Measurements from ENCODE around the gene EIF4G3.
A peak's percentile ranks its signal among the peaks of the same experiment; 100 is the strongest.

The EIF4G3 gene

DNA sequence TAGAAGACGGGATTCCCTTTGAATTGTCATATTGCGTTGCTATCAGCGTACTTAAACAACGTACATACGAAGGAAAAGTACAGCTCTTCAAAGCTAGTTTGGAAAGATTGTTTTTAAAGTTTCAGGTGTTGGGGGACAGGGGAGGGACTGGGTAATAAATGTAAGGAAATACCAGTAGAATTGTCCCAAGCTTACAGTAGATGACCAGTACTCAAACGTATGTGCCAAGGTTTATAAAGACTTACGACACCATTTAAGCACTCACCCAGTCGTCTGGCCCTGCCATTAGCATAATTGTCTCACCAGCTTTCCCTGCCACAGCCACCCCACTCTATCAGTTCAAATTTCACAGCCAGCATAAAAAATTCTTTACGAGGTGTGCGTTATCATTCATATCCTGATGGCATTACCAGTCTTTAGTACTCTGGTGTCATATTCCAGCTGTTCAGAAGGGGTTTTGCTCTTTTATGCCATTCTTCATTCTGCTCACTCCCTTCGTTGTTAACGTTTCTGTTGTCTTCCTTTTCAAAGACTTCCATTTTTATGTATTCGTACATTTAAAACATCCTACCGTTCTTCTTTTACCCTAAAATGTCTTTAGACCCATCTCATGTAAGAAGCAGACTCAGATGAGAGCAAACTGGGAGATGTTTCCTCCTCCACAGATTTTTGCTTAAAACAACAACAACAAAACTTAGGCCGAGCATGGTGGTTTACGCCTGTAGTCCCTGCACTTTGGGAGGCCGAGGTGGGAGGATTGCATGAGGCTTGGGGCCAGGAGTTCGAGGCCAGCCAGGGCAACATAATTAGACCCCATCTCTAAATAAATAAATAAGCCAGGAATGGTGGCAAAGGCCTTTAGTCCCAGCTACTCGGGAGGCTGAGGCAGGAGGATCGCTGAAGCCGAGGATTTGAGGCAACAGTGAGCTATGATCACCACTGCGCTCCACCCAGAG lies 388.6 kb downstream of the EIF4G3 start:
- no peak for DNase-seq

DNA sequence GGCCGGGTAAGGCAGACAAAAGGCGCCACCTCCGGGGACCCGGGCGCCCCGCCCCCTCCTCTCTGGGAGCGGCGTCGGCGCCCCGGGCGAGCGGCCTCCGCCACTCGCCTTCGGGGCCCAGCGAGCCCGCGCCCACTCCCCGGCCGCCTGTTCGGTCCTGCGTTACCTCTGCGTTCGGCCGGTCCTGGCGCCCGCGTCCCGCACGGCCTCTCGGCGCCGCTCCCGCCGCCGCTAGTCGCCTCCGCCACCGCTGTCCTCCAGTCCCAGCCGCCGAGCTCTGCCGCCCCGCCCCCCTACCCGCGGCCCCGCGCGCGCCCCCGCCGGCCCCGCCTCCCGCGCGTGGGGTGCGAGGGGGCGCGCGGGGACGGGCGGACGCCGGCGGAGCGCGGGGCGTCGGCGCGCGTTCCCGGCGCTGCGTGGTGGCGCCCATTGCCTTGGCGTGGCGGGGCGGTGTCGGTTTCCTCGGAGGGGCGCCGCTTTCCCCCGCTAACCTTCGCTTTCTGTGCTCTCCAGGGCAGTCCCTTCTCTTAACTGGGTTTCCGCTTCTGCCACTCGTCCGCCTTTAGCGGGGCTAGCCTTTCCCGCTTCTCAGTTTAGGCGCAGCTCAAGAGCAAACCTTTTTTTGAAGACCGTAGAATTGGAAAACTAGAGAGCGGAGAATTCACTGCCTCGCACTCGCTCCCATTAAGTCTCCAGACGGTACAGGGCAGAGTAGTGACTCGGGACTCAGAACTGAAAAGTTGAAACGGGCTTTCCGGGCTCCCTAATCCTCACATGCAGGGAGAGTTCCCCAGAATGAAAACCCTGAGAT lies 389.5 kb downstream of the EIF4G3 start, which contains the start of gene HP1BP3:
HP1BP3 (minus strand) TSS at position 279 of the 811 bp plus-strand sequence. CDS start 6,867 bp downstream, outside the sequence.
- DNase-seq, result peak; percentile 55

DNA sequence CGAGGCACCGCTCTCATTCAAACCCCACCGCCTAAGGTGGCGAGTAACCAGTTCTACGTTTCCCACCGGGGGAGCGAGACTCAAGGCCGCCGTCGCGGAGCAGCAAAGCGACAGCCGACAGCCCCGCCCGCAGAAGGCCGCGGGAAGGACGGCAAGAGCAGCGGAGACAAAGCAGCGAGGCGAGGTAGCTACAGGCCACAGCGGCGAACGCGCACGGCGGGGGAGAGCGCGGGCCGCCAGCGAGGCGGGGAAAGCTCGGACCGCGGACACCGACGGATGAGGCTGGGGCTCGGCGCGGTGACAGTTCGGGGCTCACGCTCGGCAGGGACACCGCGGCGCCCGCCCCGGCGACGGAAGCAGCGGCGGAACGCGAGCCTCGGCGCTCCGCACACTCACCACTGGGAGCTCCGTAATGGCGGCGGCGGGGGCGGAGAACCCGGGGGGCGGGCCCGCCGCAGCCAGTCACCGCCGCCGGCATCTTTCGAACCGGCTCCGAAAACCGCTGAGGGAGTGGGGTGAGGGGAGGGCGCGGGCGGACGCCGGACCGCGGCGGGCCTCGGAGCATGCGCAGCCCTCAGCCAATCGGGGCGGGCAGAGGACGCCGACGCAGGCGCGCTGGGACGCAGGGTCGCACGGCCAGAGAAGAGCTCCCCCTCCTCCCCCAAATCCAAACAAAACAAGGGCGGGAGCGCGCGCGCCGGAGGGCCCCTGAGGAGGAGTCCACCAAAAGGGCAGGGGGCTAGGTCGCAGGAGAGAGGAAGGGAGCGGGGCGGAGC lies 390.3 kb downstream of the EIF4G3 start:
- DNase-seq, result peak; percentile 94

DNA sequence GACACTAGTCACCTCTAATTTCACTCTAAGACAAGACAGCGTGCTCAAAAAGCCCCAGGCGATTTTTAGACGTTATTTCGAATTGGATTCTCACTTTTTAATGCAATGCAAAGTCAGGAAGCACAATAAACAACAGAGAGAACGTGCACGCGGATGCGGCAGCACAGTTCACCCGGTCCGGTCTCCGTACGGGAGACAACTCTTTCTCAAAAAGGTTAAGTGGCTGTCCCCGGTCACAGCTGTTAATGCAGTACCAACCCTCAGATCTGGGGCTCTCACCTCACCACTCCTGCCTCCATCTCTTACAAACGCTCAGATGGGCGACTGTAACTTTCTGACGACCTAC lies 390.8 kb downstream of the EIF4G3 start:
- DNase-seq, result no peak

DNA sequence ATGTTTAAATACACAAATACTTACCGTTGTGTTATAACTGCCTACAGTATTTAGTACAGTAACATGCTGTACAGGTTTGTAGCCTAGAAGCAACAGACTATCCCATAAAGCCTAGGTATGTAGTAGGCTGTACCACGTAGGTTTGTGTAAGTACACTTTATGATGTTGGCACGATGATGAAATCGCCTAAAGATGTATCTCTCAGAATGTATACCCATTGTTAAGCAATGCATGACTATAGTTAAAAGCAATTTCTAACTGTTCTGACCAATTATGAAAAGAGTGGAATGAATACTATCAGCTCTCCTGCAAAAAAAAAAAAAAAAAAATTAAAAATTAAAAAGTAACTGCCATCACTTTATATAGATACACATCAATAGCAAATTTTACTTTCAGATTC lies 401.0 kb downstream of the EIF4G3 start:
- DNase-seq, result no peak

DNA sequence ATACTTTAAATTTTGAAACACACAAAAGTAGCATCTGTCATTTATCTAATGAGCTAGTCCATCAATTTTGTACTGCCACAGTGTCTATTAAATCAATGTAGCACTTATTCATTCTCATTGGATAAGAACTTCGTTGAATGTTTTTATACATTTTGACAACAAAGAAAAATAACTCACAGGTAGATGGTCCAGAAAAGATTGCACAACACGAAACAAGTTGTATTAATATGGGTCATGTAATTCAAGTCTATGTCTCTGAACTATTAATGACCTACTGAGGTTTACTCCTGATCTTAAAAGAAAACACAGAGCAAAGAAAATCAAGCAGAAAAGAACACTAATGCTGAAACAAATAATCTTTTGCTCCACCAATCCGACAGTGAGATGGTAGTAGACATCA lies 404.9 kb downstream of the EIF4G3 start:
- DNase-seq, result no peak

DNA sequence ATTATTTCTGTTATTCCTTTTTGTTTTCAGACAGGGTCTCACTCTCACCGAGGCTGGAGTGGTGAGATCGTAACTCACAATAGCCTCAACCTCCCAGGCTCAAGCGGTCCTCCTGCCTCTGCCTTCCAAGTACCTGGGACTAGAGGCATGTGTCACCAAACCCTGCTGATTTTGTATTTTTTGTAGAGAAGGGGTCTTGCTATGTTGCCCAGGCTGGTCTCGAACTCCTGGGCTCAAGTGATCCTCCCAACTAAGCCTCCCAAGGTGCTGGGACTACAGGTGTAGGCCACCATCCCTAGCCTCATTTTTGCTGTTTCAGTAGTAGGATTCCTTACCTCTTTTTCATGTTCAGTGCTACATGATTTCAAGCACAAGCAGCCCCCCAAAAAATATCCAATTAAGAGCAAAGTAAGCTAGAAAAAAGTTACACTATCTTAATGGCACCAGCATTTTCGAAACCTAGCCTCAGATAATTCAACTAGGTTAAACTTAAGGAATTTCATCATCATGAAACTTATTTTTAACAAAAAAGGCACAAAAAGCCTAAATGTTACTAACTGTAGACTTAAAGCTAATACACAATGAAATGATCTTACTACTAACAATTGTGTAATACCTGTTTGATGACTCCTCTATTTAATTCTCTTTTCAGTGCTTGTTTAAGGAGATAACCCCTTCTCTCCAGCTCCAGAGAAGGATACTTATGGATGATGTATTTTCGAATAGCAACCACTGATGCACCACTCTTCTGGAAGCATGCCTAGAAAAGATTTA lies 406.2 kb downstream of the EIF4G3 start:
- no peak for DNase-seq

DNA sequence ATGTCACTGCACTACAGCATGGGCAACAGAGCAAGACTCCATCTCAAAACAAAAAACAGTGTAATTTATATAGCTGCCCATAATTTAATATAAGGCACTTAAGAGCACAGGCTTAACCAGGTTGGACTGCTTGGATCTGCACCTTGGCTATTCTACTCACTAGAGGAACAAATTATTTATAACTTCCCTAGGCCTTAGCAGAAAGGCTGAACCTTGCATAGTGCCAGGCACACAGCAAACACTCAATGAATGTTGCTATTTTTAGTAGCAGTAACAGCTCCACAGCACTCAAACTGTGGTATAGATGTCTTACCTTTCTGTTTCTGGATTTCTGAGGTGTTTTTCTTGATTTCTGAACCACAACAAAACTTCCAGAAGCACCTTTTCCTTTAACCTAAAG lies 409.4 kb downstream of the EIF4G3 start:
- no peak for DNase-seq

DNA sequence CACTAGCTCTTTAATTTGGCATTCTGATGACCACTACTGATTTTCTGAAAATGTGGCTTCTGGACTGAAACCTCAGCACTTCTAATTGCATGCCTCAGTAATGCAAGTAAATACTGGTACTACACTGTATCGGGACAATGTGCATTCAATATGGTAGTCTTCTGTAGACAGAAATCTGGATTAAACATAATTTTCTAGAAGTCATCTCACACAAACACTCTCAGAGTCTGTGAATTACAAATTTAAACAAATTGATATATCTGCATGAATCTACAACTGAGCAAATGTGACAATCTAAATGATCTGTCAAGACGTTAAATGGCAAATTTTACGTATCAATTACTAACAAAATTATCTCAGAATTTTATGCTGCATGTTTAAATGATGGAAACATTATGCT lies 413.3 kb downstream of the EIF4G3 start:
- no peak for DNase-seq

DNA sequence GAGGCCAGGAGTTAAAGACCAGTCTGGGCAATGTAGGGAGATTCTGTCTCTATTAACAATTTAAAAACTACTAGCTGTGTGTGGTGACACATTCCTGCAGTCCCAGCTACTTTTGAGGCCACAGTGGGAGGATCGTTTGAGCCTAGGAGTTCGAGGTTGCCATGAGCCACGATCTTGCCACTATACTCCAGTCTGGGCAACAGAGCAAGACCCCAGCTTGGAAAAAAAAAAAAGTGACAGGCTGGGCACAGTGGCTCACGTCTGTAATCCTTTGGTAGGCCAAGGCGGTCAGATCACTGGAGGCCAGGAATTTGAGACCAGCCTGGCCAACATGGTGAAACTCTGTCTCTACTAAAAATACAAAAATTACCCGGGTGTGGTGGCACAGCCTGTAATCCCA lies 416.4 kb downstream of the EIF4G3 start:
- no peak for DNase-seq
